ENCODE measurements around the gene FEZF1. TPM values are rescaled to one million over a fixed set of nuclear protein-coding genes. Genes with fewer than 3 reads are reported as not detected.

FEZF1 gene
- total RNA-seq, 1 donor: not detected

- no peaks in the 10 kb centered on the region for H3K4me1 ChIP-seq (ENCODE audit: insufficient read depth, low read length)
- H3K4me3 ChIP-seq (ENCODE audit: low read length): no peak overlapping the region
- no peaks in the 10 kb centered on the region for H3K27me3 ChIP-seq (ENCODE audit: insufficient read depth, low read length)
- peaks cover 5% of the 10 kb centered on the region for H3K9me3 ChIP-seq (ENCODE audit: low read depth, low read length)
These were observed 44.2 kb downstream of the FEZF1 start for GRCh38 chr7:122260336-122260735.

GRCh38 chr7:122258971-122259370, 45.6 kb downstream of the FEZF1 start:
- peaks cover 5% of the 10 kb centered on the region for H3K9me3 ChIP-seq (ENCODE audit: low read depth, low read length)
- no peaks in the 10 kb centered on the region for H3K27me3 ChIP-seq (ENCODE audit: insufficient read depth, low read length)
- no peaks in the 10 kb centered on the region for H3K4me1 ChIP-seq (ENCODE audit: insufficient read depth, low read length)
- H3K4me3 ChIP-seq (ENCODE audit: low read length): no peak overlapping the region

GRCh38 chr7:122257056-122257455, 47.5 kb downstream of the FEZF1 start:
- Histone ChIP-seq H3K4me3 (ENCODE audit: low read length) (no peak overlapping the region), H3K4me1 (ENCODE audit: insufficient read depth, low read length) (no peaks in the 10 kb centered on the region), H3K27me3 (ENCODE audit: insufficient read depth, low read length) (no peaks in the 10 kb centered on the region), H3K9me3 (ENCODE audit: low read depth, low read length) (no peaks in the 10 kb centered on the region)

GRCh38 chr7:122256046-122256445, 48.5 kb downstream of the FEZF1 start:
- H3K27me3 ChIP-seq (ENCODE audit: insufficient read depth, low read length): no peaks in the 10 kb centered on the region
- no peaks in the 10 kb centered on the region for H3K9me3 ChIP-seq (ENCODE audit: low read depth, low read length)
- H3K4me1 ChIP-seq (ENCODE audit: insufficient read depth, low read length): no peaks in the 10 kb centered on the region
- no peak overlapping the region for H3K4me3 ChIP-seq (ENCODE audit: low read length)

GRCh38 chr7:122255454-122255853, 49.1 kb downstream of the FEZF1 start:
- no peak overlapping the region for H3K4me3 ChIP-seq (ENCODE audit: low read length)

More at GRCh38 chr7:122255454-122255853, 49.1 kb downstream of the FEZF1 start:
- Histone ChIP-seq H3K9me3 (ENCODE audit: low read depth, low read length) (no peaks in the 10 kb centered on the region), H3K4me1 (ENCODE audit: insufficient read depth, low read length) (no peaks in the 10 kb centered on the region), H3K27me3 (ENCODE audit: insufficient read depth, low read length) (no peaks in the 10 kb centered on the region)

Other genes with a start within 250 kb of the FEZF1 start
- gene AASS, start 160.5 kb downstream of the FEZF1 start, total RNA-seq: 2.6 TPM

All from mononuclear cell (primary cell).